Uterus (tissue), 2 donors: ENCODE data around the gene CCDC60.

Source experiments
- POLR2A ChIP-seq, 2 donors: fragments of 450-650 bp; IDR thresholded peaks; one replicate each; pipeline ENCODE4 v1.6.1; 2016; ENCODE audit warnings: antibody characterized with exemption in 2 of 2, mild to moderate bottlenecking in 1 of 2, moderate library complexity in 1 of 2
- TF ChIP-seq, protein P1 (sequence below), 4 experiments: fragments of 200-600 bp in 2 of 4; fragments of 450-650 bp in 2 of 4; sonication (generic) in 2 of 4; IDR thresholded peaks; one replicate each; pipeline ENCODE4 v1.5.1; 2016 to 2019; ENCODE audit warnings: antibody characterized with exemption in 4 of 4, mild to moderate bottlenecking in 2 of 4, moderate library complexity in 1 of 4

DNA sequence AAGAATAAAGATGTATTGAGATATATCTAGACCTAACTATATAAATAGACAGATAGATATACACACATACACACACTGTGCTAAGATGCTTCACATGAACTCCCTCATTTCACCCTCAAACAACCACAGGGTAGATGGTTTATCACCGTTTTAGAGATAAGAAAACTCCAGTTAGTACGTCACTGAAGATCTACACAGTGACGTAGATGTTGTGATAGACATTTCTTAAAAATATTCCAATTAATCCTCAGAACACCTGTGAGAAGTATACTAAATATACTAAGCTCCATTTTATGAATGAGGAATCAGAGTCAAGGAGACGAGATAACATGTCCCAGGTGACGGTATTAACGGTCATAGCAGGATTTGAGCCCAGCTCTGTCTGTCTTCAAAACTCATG, 31.5 kb downstream of the CCDC60 start:
- TF ChIP-seq, protein P1, sequence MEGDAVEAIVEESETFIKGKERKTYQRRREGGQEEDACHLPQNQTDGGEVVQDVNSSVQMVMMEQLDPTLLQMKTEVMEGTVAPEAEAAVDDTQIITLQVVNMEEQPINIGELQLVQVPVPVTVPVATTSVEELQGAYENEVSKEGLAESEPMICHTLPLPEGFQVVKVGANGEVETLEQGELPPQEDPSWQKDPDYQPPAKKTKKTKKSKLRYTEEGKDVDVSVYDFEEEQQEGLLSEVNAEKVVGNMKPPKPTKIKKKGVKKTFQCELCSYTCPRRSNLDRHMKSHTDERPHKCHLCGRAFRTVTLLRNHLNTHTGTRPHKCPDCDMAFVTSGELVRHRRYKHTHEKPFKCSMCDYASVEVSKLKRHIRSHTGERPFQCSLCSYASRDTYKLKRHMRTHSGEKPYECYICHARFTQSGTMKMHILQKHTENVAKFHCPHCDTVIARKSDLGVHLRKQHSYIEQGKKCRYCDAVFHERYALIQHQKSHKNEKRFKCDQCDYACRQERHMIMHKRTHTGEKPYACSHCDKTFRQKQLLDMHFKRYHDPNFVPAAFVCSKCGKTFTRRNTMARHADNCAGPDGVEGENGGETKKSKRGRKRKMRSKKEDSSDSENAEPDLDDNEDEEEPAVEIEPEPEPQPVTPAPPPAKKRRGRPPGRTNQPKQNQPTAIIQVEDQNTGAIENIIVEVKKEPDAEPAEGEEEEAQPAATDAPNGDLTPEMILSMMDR (IDR thresholded peaks at IDR 0.05): no peak
- no peak for TF ChIP-seq POLR2A (IDR thresholded peaks at IDR 0.05)
